H9 (cell line): ENCODE measurements around the gene CDK2. TPM values are rescaled to one million over a fixed set of nuclear protein-coding genes. Genes with fewer than 3 reads are reported as not detected.

Experiments
- DNase-seq: peaks from one replicate; pipeline ENCODE4 v3.0.0-alpha.2; 2017
- H2AFZ ChIP-seq: one replicate; pipeline ENCODE4 v1.6.1; 2013; ENCODE audit warnings: mild to moderate bottlenecking, low read length, control low read depth, moderate library complexity
- H2AK5ac ChIP-seq: 2 replicates; pipeline ENCODE4 v1.6.1; 2013; ENCODE audit warnings: low read length, control low read depth, mixed read lengths; ENCODE audit not compliant: insufficient read length
- H2BK120ac ChIP-seq: one replicate; pipeline ENCODE4 v1.6.1; 2013; ENCODE audit warnings: low read depth, mild to moderate bottlenecking, low read length, control low read depth, inconsistent platforms; ENCODE audit not compliant: poor library complexity, severe bottlenecking
- H2BK12ac ChIP-seq: 2 replicates; pipeline ENCODE4 v1.6.1; 2013; ENCODE audit warnings: low read length, control low read depth, mixed read lengths, low read depth; ENCODE audit not compliant: insufficient read length
- H2BK15ac ChIP-seq: 2 replicates; pipeline ENCODE4 v1.6.1; 2013; ENCODE audit warnings: low read depth, low read length, control low read depth
- H2BK20ac ChIP-seq: one replicate; pipeline ENCODE4 v1.6.1; 2013; ENCODE audit warnings: low read depth, mild to moderate bottlenecking, low read length, control low read depth, inconsistent platforms; ENCODE audit not compliant: poor library complexity, severe bottlenecking
- H2BK5ac ChIP-seq: 2 replicates; pipeline ENCODE4 v1.6.1; 2013; ENCODE audit warnings: low read length, control low read depth, mixed read lengths; ENCODE audit not compliant: insufficient read length
- H3K14ac ChIP-seq: 2 replicates; pipeline ENCODE4 v1.6.1; 2013; ENCODE audit warnings: low read length, control low read depth; ENCODE audit not compliant: insufficient read depth
- H3K18ac ChIP-seq: 2 replicates; pipeline ENCODE4 v1.6.1; 2013; ENCODE audit warnings: low read depth, mild to moderate bottlenecking, mixed read lengths, low read length, control low read depth; ENCODE audit not compliant: insufficient read length
- H3K23ac ChIP-seq: 2 replicates; pipeline ENCODE4 v1.6.1; 2013; ENCODE audit warnings: low read length, control low read depth, mixed read lengths, low read depth; ENCODE audit not compliant: insufficient read length
- H3K23me2 ChIP-seq: 2 replicates; pipeline ENCODE4 v1.6.1; 2013; ENCODE audit warnings: low read depth, mild to moderate bottlenecking, mixed read lengths, low read length, control low read depth; ENCODE audit not compliant: insufficient read length, poor library complexity, severe bottlenecking
- H3K27ac ChIP-seq: 2 replicates; pipeline ENCODE4 v1.5.1; 2013; ENCODE audit warnings: low read length, control low read depth, mixed read lengths, low read depth; ENCODE audit not compliant: insufficient read length
- H3K27me3 ChIP-seq: 2 replicates; pipeline ENCODE4 v1.6.1; 2013; ENCODE audit warnings: low read length, control low read depth, inconsistent platforms; ENCODE audit not compliant: insufficient read depth
- H3K4ac ChIP-seq: 2 replicates; pipeline ENCODE4 v1.6.1; 2013; ENCODE audit warnings: low read depth, mild to moderate bottlenecking, control low read depth, inconsistent platforms, low read length, moderate library complexity
- H3K4me1 ChIP-seq: 2 replicates; pipeline ENCODE4 v1.6.1; 2013; ENCODE audit warnings: low read length, control low read depth, inconsistent platforms; ENCODE audit not compliant: insufficient read depth
- H3K4me2 ChIP-seq: 2 replicates; pipeline ENCODE4 v1.6.1; 2013; ENCODE audit warnings: low read length, control low read depth, mixed read lengths; ENCODE audit not compliant: insufficient read length, insufficient read depth
- H3K56ac ChIP-seq: 2 replicates; pipeline ENCODE4 v1.6.1; 2013; ENCODE audit warnings: low read depth, mild to moderate bottlenecking, mixed read lengths, low read length, control low read depth; ENCODE audit not compliant: insufficient read length
- H3K79me1 ChIP-seq: 2 replicates; pipeline ENCODE4 v1.6.1; 2013; ENCODE audit warnings: low read depth, mild to moderate bottlenecking, moderate library complexity, low read length, control low read depth, inconsistent platforms; ENCODE audit not compliant: insufficient read depth, poor library complexity, severe bottlenecking
- H3K79me2 ChIP-seq: 2 replicates; pipeline ENCODE4 v1.6.1; 2013; ENCODE audit warnings: low read length, control low read depth, inconsistent platforms; ENCODE audit not compliant: insufficient read depth
- H3K9ac ChIP-seq: 2 replicates; pipeline ENCODE4 v1.6.1; 2013; ENCODE audit warnings: low read length, control low read depth, mixed read lengths; ENCODE audit not compliant: insufficient read length; ENCODE audit errors: extremely low read depth
- H3K9me3 ChIP-seq: one replicate; pipeline ENCODE4 v1.6.1; 2013; ENCODE audit warnings: low read depth, low read length, inconsistent platforms; ENCODE audit not compliant: control insufficient read depth
- H3T11ph ChIP-seq: one replicate; pipeline ENCODE4 v1.6.1; 2013; ENCODE audit warnings: mild to moderate bottlenecking, low read length, control low read depth, inconsistent platforms
- H4K20me1 ChIP-seq: one replicate; pipeline ENCODE4 v1.6.1; 2013; ENCODE audit not compliant: control insufficient read depth, insufficient read length, insufficient read depth
- H4K5ac ChIP-seq: 2 replicates; pipeline ENCODE4 v1.6.1; 2013; ENCODE audit warnings: low read depth, mild to moderate bottlenecking, mixed read lengths, low read length, control low read depth; ENCODE audit not compliant: insufficient read length
- H4K8ac ChIP-seq: replicated peaks from 2 replicates; pipeline ENCODE4 v1.6.1; 2013; ENCODE audit warnings: low read length, control low read depth, mixed read lengths, low read depth; ENCODE audit not compliant: insufficient read length
- H4K91ac ChIP-seq: 2 replicates; pipeline ENCODE4 v1.6.1; 2013; ENCODE audit warnings: low read depth, mild to moderate bottlenecking, moderate library complexity, mixed read lengths, low read length, control low read depth; ENCODE audit not compliant: insufficient read length
- H3K27ac Mint-ChIP-seq, 3 experiments: 2 replicates in 2 of 3; 3 replicates in 1 of 3; pipeline ENCODE4 v1.8.0; 2020 to 2021; ENCODE audit warnings: mixed read lengths in 3 of 3, mild to moderate bottlenecking in 1 of 3, moderate library complexity in 1 of 3
- H3K27me3 Mint-ChIP-seq: 2 replicates; pipeline ENCODE4 v1.8.0; 2021; ENCODE audit warnings: low read depth, mild to moderate bottlenecking, moderate library complexity, mixed read lengths
- H3K36me3 Mint-ChIP-seq, 3 experiments: 2 replicates in 2 of 3; 3 replicates in 1 of 3; pipeline ENCODE4 v1.8.0; 2020 to 2021; ENCODE audit warnings: low read depth in 3 of 3, mixed read lengths in 3 of 3; ENCODE audit not compliant: insufficient read depth in 1 of 3
- H3K4me1 Mint-ChIP-seq, 2 experiments: 2 replicates each; pipeline ENCODE4 v1.8.0; 2020; ENCODE audit warnings: mixed read lengths in 2 of 2
- H3K4me3 Mint-ChIP-seq, 2 experiments: 2 replicates in 1 of 2; 3 replicates in 1 of 2; pipeline ENCODE4 v1.8.0; 2020 to 2021; ENCODE audit warnings: mild to moderate bottlenecking in 2 of 2, mixed read lengths in 2 of 2, moderate library complexity in 1 of 2
- H3K9me3 Mint-ChIP-seq, 2 experiments: 2 replicates in 1 of 2; 3 replicates in 1 of 2; pipeline ENCODE4 v1.8.0; 2020; ENCODE audit warnings: mild to moderate bottlenecking in 2 of 2, mixed read lengths in 2 of 2, moderate library complexity in 1 of 2
- CTCF ChIP-seq: fragments of 200-600 bp; sonication (generic); conservative IDR thresholded peaks from 3 replicates; pipeline ENCODE4 v1.8.0; 2021; ENCODE audit warnings: antibody characterized with exemption, mild to moderate bottlenecking
- WGBS: extraction: QIAGEN DNeasy Blood & Tissue Kit; methylation state at CpG from one replicate; pipeline ENCODE4 v1.1.7; 2013; ENCODE audit warnings: missing lambda C conversion rate, low lambda C conversion rate, mixed read lengths; ENCODE audit not compliant: insufficient read length; ENCODE audit errors: extremely low coverage; 5-methylcytosine and 5-hydroxymethylcytosine counted together
- total RNA-seq: library from RNA; stranded (reverse); gene quantifications from 2 replicates; pipeline ENCODE4 v1.2.1, GENCODE V29; 2021

The CDK2 gene
- total RNA-seq, 1 experiment from 2014 or later = 60.8 TPM

GRCh38 chr12:55934773-55935172 lies 31.9 kb upstream of the CDK2 start:
- Histone ChIP-seq H3K4me1 (peaks cover 3% of the 10 kb centered on the region; the same call in 1 of the 2 replicates), H3K14ac (no peak overlapping the region), H3K4ac (no peak overlapping the region), H4K5ac (no peak overlapping the region), H2BK5ac (no peak overlapping the region), H3K27ac (no peak overlapping the region), H2BK20ac (no peak overlapping the region), H3K27me3 (peaks cover 4% of the 10 kb centered on the region; the same call in 1 of the 2 replicates), H3K79me2 (no peaks in the 10 kb centered on the region), H3T11ph (no peak overlapping the region), H3K4me2 (no peak overlapping the region), H2AK5ac (no peak overlapping the region), H4K20me1 (no peaks in the 10 kb centered on the region), H2AFZ (no peak overlapping the region), H3K79me1 (no peaks in the 10 kb centered on the region), H2BK12ac (no peak overlapping the region), H3K9me3 (no peaks in the 10 kb centered on the region), H3K23ac (no peak overlapping the region), H2BK120ac (no peak overlapping the region), H2BK15ac (no peak overlapping the region), H3K9ac (no peak overlapping the region), H3K56ac (no peak overlapping the region), H3K18ac (no peak overlapping the region), H4K8ac (no peak overlapping the region), H4K91ac (no peak overlapping the region), H3K23me2 (peaks cover 15% of the 10 kb centered on the region)
- TF ChIP-seq CTCF = no peak
- Mint-ChIP-seq H3K9me3 (no peaks in the 10 kb centered on the region; a peak in 1 of 5 replicates), H3K27me3 (peaks cover 32% of the 10 kb centered on the region), H3K4me1 (peaks cover 26 to 29% of the 10 kb centered on the region in 2 experiments), H3K36me3 (no peaks in the 10 kb centered on the region; a peak in 1 of 7 replicates), H3K4me3 (no peak overlapping the region; a peak in 1 of 5 replicates), H3K27ac (no peak overlapping the region)
- DNase-seq = no peak
- no CpG with 5 or more reads among the region's 1 CpG for WGBS
